ENCODE measurements around the gene BABAM2. TPM values are rescaled to one million over a fixed set of nuclear protein-coding genes. Genes with fewer than 3 reads are reported as not detected.

BABAM2 gene
- polyA plus RNA-seq, 3 donors = 50.8 to 57.8 (median 56.1) TPM

DNA sequence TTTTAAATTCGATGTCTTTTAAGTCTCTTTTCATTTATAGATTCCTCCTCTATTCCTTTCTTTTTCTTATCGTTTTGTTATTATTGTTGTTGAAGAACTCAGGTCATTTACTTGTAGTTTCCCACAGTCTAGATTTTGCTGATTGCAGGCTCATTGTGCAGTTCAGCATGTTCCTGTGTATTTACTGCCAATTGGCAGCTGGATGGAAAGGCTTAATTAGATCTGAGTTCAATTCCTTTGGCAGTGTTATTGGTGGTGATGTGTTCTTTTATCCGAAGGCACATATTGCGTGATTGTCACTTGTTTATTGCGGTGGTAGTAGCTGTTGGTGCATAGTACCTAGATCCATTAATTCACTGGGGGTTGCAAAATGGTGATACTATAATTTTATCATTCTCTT is 180.7 kb downstream of the BABAM2 start:
- DNase-seq (ENCODE audit: extremely low read depth in 1 of 11, low read depth in 9 of 11, low spot score in 4 of 11) = no peak

DNA sequence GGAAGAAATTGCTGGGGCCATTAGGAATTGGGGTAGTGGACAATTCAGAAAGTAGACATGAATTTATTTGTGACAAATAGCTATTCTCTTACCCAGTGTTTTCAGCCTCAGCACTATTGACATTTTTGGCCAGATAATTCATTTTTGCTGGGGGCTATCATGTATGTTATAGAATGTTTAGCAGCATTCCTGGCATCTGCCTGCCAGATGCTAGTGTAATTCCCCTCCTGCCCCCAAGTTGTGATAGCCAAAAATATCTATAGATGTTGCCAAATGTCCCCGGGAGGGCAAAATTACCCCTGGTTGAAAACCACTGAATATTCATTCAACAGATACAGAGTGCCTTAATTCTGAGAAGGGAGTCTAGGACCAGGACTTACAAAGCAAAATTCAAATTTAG is 183.6 kb downstream of the BABAM2 start:
- no peak for DNase-seq (ENCODE audit: extremely low read depth in 1 of 11, low read depth in 9 of 11, low spot score in 4 of 11)

DNA sequence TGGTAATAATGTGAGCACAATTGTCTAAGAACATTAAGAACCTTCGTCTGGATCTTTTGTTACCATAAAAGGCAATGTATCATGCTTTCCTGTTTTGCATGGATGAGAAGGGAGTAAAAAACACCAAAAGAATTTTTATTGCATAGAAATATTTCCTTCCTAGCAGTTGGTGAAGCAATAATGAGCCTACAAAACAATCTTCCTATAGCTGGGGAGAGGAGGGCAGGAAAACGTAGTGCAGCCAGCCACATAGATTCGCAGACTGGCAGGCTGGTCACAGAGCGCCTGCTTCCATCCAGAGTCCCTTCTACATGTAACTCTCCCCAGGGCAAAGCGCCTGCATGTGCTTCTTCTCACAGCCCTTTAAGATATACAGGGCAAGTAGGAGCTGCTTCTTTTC is 190.4 kb downstream of the BABAM2 start:
- DNase-seq (ENCODE audit: extremely low read depth in 1 of 11, low read depth in 9 of 11, low spot score in 4 of 11) = peak in 3 of 11 donors; percentile 17 to 39 (median 27)

DNA sequence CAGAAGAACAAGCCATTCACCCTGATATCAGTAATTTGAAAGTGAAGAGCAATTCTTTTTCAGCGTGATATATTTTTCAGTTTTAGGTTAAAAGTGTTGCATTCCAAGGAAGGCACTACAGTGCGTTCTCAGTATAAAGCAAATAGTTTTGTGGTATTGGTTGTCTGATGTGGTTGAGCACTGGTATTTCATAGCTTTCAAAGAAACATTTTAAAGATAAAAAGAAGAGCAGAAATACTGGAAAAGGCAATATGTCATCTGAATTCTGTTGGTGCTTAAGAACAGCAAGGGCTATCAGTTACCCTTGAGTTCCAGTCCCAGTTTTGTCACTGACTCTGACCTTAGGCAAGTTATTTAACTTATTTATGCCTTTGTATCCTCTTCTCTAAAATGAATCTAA is 191.6 kb downstream of the BABAM2 start:
- DNase-seq (ENCODE audit: extremely low read depth in 1 of 11, low read depth in 9 of 11, low spot score in 4 of 11) = no peak

DNA sequence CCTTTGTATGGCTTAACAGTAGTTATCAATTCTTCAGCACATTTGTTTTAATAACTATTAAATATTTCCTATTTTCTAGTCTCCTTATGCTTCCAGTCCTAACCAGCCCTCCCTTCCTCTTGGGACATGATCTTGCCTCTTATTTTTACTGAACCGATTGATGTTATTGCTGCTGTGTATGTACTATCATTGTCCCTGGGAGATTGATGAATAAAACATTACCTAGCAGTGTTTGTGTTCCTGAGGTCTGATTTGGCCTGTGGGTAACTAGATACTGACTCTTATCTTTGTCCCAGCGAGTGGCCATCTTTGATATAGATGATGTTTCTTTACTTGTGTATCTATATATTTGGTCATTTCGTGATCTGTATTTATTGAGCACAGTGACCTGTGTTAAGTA is 192.9 kb downstream of the BABAM2 start:
- DNase-seq (ENCODE audit: extremely low read depth in 1 of 11, low read depth in 9 of 11, low spot score in 4 of 11) = no peak

DNA sequence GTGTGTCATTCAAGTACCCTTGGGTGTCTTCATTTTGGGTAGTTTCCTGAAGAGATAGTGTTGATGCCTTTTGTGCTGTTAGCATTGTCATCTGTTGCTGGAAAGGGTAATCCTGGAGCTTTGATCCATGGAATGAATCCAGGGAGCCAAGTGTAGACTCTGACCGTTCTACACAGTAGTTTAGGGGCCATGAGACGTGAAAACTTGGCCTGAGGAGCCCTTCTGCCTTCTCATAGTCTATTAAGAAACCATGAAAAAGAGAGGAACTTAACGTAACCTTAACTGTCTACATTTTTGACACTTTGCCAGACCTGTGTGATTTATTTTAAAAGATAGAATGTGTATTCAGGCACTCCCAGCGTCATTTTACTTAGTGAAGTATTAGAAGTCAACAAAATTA is 194.0 kb downstream of the BABAM2 start:
- DNase-seq (ENCODE audit: extremely low read depth in 1 of 11, low read depth in 9 of 11, low spot score in 4 of 11) = peak in 1 of 11 donors; percentile 24

DNA sequence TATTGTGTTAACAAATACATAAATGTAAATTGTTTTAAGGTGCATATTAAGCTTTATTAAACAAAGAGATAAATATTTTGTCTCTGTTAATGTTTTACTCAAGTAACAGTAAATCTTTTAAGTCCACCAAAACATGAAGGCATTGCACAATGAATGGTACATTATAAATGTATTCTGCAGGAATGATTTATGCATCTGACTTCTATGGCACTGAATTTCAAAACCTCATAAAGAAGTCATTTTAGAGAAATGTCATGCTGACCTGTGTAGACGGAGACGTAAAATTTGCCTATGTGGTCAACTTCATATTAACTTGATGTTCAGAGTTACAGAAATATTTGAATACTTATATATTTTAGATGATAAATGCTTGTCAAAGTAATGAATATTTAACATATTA is 194.7 kb downstream of the BABAM2 start:
- DNase-seq (ENCODE audit: extremely low read depth in 1 of 11, low read depth in 9 of 11, low spot score in 4 of 11) = no peak

DNA sequence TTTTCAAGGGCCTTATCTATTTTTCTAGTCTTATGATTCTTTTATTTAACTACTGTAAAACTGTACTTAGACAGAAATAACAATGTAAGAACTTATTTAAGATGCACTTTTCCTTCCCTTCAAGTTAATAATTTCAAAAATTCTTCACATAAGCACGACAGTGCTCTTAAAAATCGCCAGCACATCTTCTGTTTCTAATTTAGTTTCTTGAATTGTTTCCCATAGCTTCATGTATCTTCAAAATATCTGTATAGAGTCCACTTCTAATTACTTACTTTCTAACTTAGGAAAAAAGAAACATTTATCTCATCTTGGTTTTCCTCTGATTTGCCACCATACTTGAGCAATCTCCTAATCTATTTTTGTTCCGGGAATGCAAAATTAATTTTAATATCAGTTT is 196.1 kb downstream of the BABAM2 start:
- DNase-seq (ENCODE audit: extremely low read depth in 1 of 11, low read depth in 9 of 11, low spot score in 4 of 11) = no peak

DNA sequence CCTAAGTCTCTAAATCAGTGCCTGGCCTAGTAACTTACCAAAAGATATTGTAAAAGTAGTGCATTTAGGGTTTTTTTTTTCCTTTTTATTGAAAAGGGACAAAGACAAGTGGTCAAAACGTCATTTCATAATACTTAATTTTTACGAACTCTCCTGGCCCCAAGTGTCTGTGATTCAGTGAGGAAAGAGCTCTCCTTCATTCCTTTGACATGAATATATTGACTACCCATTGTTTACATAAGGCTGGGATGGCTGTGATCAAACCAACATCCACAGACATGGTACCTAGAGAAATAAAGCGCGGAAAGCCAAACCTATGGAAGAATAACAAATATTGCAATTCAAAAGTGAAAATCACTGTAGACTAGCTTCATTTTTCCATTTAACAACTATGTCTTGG is 198.4 kb downstream of the BABAM2 start:
- no peak for DNase-seq (ENCODE audit: extremely low read depth in 1 of 11, low read depth in 9 of 11, low spot score in 4 of 11)

DNA sequence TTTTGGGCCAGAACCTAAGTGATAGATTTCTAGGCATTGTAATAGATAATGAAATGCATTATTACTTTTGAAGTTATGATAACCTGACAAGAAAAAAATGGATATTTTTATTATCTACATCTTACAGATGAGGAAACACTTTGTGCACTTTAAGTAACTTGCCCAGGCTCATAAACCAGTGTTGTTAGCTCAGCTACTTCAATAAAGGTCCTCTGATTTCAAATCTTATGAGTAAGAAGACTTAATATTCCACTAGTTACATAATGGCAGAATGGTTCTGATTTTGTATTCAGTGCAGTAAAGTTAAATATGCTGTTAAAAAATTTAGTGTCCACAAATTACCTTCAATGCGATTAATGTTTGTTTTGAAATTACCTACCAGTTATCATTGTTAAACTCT is 199.0 kb downstream of the BABAM2 start:
- DNase-seq (ENCODE audit: extremely low read depth in 1 of 11, low read depth in 9 of 11, low spot score in 4 of 11) = no peak

DNA sequence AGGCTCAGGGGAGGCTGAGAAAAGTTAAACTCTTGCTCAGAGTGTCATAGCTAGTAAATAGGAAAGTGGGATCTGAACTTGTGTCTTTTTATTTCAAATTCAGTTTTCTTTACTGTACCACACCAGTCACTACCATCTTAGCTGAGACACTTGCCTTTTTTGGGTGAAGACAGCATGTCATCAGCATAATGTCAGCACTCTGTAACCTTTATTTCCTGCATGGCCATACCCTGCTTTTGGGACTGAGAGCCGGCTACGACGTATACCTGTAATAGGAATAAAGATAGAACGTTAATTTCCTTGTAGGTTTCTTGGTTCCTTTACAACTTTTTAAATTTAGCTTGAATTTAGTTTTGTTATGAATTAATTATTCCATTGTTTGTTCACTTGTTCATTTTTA is 202.8 kb downstream of the BABAM2 start:
- DNase-seq (ENCODE audit: extremely low read depth in 1 of 11, low read depth in 9 of 11, low spot score in 4 of 11) = no peak

DNA sequence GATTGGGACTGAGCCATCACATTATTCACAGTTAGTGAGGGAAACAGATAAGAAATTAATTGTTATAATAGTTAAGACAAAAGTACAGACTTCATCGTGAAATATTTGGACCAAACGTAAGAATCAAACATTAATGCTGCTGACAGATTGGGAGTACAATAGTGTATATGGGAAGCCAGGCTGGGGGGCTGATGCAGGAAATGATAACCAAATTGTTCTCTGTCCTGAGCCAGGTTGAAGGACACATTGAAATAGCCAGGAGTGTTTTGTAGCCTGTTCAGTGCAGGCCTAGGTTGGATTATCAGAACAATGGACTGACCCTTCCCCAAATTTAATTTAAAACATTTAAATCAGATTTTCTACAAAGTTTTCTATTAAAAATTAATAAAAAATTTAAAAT is 203.2 kb downstream of the BABAM2 start:
- no peak for DNase-seq (ENCODE audit: extremely low read depth in 1 of 11, low read depth in 9 of 11, low spot score in 4 of 11)

DNA sequence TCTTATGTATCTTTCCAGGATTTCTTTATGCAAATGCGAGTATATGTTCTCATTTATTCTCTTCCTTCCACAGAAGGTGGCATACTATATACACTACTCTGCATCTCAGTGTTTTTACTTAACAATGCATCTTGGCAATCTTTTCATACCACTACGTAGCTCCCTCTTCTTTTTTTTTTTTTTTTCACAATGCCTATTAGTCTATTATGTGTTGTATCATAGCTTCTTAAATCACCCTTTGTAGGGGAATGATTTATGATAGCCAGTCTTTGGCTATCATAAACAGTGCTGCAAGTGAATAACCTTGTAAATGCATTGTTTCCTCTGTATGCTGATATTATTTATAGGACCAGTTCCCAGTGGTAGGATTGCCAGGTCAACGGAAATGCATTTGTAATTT is 204.2 kb downstream of the BABAM2 start:
- no peak for DNase-seq (ENCODE audit: extremely low read depth in 1 of 11, low read depth in 9 of 11, low spot score in 4 of 11)

DNA sequence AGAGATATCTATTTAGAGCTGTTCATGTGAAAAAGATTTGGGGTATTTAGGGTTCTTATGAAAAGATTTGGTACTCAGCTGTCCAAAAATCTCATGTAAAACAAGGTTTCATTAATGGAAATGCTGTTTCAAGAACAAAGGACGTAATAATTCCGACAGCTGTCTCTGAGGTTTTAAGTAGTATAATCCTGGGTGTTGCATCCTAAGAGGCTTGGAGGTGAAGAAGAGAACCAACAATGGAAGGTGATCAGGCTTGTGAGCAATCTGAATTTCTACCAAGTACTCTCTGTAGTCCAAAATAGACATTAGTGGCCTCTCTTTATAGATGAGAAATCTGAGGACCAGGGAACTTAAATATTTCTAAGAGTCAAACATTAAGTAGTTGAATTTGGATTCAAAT is 205.1 kb downstream of the BABAM2 start:
- DNase-seq (ENCODE audit: extremely low read depth in 1 of 11, low read depth in 9 of 11, low spot score in 4 of 11) = no peak

DNA sequence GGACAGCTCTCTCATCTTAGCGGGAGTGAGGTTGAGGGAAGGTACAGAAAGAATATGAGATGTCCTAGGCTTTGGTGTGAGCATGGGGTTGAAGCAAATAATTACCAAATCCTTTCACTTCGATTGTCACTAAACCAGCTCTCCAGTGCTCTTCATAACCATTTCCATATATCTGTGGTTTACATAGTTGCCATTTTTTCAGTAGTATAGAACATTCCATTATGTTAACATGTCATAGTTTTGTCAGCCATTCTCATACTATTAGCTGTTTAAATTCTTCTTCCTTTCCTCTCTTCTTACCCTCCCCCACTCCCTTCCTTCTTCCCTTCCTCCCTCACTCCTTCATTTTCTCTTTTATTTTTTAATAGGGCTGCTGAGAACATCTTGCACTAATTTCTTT is 205.9 kb downstream of the BABAM2 start:
- DNase-seq (ENCODE audit: extremely low read depth in 1 of 11, low read depth in 9 of 11, low spot score in 4 of 11) = no peak

DNA sequence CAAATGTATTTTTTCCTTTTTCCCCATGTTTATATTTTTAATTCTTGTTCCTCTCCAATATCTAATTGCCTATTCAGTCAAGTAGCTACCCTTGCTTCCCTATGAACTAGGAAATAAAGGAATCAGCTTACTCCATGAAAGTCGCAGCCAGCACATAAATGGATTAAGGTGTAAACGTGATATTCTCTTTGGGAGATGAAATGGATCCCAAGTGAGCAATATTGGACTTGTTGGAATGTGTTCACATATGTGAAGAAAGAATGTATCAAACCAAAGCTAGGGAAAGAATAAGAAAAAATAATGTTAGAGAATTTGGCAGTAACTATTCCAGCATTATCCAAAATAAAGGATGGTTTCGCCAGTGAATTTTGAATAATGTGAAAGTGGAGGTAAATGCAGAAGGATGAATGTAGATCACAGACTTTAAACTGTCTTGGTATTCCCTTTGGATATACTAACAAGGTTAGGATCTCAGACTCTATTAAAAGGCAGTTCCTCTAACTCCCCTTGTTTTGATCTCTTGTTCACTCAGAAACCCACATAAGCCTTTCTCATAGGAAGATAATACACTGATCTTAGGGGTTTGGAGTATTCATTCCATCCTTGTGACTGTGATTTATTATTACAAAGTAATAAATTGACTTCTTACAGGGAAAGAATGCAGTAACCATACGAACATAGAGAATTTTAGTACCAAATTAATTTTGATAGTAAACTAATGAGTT is 208.1 kb downstream of the BABAM2 start:
- DNase-seq (ENCODE audit: extremely low read depth in 1 of 11, low read depth in 9 of 11, low spot score in 4 of 11) = no peak

DNA sequence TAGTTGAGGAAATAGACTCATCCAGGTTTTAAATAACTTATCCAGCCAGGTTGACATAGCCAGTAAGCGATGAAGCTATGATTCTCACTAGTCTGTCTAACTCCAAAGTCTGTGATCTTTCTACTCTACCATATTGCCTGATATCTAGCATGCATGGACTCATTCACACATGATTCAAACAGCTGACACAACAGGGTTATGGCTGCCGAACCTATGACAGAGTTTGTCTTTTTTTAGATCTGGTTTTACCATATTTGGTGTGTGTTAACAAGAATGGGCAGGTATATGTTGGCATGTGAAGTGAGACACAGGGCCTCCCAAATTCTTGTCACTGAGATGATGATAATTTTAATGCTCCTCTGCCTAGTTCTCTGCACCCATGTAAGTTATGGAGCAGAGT is 210.6 kb downstream of the BABAM2 start:
- DNase-seq (ENCODE audit: extremely low read depth in 1 of 11, low read depth in 9 of 11, low spot score in 4 of 11) = no peak

DNA sequence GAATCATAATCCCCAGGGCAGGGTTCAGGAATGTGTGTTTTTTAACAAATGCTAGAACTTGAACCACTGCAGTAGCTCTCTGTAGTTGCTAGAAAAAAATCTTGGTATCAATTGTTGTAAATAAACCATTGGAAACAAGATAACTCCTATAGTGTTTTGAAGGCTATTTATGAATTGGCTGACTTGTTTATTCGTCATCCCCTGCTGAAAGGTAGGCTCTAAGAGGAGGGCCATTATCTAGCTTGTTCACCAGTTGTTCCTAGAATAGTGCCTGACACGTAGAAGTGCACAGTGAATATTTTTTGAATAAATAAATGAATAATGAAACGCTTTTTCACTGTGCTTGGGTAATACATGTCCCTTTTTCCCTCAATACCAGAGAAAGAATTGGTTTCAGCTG is 211.4 kb downstream of the BABAM2 start:
- no peak for DNase-seq (ENCODE audit: extremely low read depth in 1 of 11, low read depth in 9 of 11, low spot score in 4 of 11)

DNA sequence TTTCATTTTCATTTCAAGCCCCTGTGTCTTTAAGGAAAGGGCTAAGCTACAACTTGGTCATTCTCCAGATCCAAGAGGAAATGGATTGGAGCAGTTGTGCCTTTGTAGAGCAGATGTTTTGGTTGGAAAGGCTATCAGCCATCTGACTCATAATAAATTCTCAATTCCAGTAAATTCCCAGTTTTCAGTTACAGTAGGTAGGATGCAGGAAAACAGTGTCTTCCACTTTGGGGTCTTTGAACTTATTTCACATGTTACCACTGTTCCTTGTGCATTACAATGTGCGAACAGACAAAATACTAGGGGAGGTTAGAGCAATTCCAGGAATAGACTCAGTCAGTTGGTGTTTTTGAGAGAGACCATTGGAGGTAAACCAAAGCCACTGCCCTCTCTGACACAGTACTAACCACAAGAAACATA is 211.9 kb downstream of the BABAM2 start:
- peak in 4 of 11 donors; percentile 15 to 27 (median 22) for DNase-seq (ENCODE audit: extremely low read depth in 1 of 11, low read depth in 9 of 11, low spot score in 4 of 11)

DNA sequence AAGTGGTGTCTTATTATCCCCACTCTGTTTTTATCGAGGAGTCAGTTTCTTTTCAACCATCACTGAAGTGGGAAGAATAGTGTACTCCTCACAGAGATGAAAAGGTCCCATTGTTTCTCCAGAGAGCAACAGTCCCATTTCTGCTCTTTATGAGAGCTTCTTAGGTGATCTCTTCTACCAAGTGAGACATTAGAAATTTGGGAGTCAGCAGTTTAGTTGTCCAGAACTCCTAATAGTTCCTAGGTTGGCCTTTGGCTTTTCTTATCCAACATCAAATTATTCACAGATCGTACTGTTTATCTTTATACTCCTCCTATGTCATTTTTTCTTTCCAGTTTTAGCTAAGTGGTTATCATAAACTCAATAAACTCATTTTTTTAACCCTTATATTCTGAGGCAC is 213.1 kb downstream of the BABAM2 start:
- no peak for DNase-seq (ENCODE audit: extremely low read depth in 1 of 11, low read depth in 9 of 11, low spot score in 4 of 11)

DNA sequence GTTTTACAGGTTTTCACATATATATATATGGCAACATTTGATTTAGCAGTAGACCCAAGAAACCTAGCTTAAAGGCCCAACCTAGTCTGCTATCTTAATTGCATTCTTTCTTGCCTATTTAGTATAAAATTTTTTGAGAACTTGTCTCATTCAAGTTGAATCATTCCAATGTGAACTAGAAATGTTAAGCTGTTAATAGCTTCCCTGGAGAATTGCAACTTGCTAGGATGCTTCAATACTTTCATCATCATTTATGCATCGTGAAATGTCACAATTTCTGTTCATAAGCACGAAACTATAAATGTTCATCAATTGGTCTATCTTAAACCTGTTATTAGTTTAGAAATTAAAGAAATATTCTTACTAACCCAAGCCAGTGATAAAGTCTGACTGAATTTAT is 217.6 kb downstream of the BABAM2 start:
- DNase-seq (ENCODE audit: extremely low read depth in 1 of 11, low read depth in 9 of 11, low spot score in 4 of 11) = no peak

Data from renal cortex interstitium (tissue), 11 donors.